GM18858 (cell line): ENCODE measurements around the gene CALD1.

ENCODE experiments used
- ATAC-seq: cut with Tn5 transposase; IDR thresholded peaks from one replicate; pipeline ENCODE4 v1.9.1; 2021; ENCODE audit not compliant: unreplicated experiment

CALD1 gene

DNA sequence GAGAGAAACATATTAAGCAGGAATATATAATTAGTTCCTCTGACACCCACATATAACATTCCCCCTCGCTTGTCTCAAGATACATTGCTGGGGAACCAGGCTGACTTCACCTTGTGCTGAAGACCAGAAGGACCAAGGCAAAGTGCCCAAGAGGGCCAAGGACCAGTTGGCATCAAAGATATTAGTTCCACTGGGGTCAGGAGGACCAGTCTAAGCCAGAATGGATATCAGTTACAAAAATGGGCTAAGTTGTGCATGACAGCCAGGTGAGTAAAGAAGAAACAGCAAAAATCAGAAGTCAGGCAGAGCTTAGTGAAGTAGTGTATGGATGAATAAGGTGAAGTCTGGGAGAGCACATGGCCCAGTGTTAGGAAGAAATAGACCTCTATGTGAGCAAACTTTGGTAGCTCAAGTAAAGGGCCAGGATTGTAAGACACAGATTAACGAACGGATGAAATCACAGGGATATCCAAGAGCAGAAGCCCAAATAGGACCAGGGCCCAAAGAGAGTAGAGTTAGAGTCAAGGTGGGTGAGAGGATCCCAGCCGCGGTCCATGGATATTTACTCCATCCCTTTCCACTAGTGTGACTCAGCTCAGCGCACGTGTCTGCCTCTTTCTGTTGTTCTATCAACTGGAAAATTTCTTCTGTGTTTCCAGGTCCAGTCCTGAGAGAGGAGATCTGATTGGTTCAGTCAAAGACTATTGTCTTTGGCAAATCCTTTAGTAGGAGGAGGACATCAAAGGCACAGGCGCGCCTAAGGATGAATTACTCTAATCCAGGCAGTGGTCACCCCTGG, 5.0 kb downstream of the CALD1 start:
- ATAC-seq = no peak

DNA sequence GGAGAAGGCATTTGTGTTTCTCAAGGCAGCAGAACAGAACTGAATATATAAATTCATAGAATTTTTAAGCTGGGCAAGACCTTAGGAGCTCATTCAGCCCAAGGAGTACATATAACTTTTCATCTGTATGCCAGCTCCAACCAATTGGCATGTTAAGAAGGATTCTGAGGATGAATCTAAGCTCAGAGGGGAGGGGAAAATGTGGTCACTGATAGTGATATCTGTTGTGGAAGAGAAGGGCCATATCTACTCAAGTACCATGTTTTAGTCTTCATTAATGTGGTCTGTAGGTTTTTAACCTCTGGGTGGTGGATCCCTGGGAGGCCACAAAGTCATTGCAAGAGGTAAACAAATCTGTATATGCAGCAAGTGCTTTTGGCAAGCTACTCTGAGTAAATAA, 6.4 kb downstream of the CALD1 start:
- no peak for ATAC-seq

GRCh38 chr7:134787064-134787463, 7.6 kb downstream of the CALD1 start:
- ATAC-seq = no peak

DNA sequence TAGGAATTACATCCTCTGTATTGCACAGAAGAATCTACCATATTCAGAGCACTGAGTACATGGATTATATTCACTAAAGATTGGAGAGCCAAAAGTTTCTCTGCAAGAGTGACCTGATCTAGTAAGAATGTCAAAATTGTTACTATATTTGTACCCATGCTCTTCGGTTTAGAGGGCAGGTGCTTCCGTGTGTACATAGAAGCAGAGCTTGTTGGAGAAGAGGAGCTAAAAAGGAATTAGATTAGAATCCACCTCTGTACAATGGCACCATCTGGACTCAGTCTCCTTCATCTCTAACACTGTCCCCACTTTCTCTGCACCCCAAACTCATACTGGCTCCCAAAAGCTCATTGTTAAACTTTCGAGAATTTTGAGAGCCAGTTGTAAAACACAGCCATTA, 8.3 kb downstream of the CALD1 start:
- no peak for ATAC-seq

- no peak for ATAC-seq
Measured at GRCh38 chr7:134788191-134788590, 8.8 kb downstream of the CALD1 start.

DNA sequence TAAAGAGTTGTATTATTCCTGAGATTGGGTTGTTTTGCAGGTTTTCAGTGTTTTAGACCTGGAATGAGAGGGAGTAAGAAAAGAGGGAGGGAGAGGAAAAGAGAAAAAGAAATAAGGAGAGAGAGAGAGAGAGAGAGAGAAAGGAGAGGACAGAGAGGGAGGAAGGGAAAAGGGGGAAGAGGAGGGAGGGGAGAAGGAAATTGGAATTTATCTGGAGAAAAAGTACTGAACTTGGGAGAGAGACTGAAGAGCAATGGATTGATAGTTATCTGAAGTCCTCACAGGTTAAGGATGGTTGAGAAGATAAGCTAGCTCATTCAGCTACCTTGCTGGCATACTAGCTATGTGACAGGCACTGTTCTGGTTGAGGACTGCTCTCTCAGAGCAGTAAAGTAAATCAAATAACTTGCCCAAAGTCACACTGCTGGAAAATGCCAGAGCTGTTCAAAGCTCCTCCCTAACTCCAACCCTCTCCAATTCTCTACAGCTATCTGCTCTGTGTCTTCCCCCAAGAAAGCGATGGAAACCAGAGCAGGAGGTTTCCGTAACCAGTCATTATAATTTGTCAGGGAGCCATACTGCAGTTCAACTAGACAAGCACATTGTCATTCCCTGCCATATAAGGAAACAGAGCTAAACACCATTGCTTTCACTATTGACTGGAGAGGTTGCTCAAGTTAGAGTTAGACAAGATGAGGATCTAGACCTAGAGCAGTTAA, 10.7 kb downstream of the CALD1 start:
- no peak for ATAC-seq

DNA sequence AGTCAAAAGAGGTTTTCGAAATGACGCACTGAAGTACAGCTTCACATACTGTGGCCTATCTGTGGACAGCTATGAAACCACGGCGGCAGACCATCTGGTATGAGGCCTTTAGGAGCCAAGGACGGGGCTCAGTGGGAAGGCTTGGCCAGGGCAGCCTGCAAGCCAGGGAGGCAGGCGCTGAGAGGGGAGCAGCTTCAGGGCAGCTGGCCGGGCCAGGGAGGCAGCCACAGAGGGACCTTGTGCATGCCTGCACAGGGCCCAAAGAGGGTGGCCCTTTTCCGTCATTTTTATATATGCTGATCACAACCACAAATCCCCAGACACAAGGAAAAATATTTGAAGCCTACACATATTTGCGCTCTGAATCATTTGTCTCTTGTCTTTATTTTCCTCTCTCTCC, 13.5 kb downstream of the CALD1 start:
- ATAC-seq = no peak

DNA sequence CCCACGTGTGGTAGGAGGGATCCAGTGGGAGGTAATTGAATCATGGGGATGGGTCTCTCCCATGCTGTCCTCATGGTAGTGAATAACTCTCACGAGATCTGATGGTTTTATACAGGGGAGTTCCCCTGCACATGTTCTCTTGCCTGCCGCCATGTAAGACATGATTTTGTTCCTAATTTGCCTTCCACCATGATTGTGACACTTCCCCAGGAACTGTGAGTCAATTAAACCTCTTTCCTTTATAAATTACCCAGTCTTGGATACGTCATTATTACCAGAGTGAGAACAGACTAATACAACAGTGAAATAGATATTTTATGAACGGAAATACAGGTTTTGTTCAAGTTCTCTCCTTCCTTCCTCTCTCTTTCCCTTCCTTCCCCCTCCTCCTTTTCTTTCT, 15.8 kb downstream of the CALD1 start:
- no peak for ATAC-seq

DNA sequence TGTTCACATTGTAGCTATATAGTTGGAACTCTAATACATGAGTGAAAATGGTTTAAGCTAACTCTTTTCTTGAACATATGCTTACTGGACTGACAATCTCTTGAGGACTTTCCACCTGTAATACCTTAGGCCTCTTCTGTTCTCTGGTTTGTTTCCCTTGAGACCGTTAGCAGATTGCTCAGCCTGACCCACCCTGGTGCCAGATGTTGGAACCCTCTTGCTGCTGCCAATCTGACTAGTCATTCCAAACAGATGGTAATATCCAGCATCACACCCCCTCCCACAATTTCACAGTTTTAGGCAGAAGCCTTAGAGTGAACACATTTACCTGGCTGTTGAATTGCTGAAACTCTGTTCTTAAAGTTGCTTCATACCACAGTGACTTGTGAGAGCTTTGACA, 18.7 kb downstream of the CALD1 start:
- ATAC-seq = no peak

DNA sequence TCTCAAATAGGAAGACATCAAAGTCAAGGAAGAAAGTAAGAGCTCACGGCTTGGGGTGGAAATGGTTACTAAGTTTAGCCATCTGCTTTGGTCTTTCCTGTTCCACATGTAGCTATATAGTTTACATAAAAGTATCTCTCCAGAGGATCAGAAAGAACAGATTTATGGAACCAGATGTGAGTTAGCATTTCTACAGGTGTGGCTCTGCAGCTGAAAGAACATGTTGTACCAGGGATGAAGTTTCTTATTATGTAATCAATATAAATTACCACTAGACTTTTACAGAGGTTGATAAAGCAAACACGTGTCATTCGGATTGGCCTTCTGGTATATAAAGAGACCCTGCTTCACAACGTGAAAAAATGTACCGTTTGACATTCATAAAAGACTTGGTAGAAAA, 19.9 kb downstream of the CALD1 start:
- no peak for ATAC-seq

- ATAC-seq = no peak
Measured at GRCh38 chr7:134802762-134803161, 23.3 kb downstream of the CALD1 start.

DNA sequence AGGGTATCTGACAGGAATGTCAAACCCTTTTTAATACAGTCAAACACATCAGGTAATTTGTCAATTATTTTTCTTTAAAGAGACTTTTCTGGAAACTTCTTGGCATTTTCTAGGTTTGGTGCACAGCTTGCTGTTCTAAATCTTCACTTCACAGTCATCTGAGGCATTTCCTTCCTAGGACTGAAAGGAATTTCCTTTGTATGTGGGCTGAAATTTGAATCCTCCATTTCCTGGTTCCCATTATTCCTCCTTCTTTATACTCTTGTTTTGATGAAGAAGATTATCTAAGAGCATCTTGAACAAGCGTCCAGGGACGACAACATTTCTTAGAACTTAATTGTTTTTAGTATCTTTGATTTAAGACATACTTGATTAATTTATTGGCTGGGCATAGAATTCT, 24.9 kb downstream of the CALD1 start:
- ATAC-seq = no peak

- no peak for ATAC-seq
Measured at GRCh38 chr7:134804854-134805253, 25.4 kb downstream of the CALD1 start.

- ATAC-seq = no peak
Measured at GRCh38 chr7:134806197-134806596, 26.8 kb downstream of the CALD1 start.

GRCh38 chr7:134809616-134810015, 30.2 kb downstream of the CALD1 start:
- ATAC-seq = no peak

DNA sequence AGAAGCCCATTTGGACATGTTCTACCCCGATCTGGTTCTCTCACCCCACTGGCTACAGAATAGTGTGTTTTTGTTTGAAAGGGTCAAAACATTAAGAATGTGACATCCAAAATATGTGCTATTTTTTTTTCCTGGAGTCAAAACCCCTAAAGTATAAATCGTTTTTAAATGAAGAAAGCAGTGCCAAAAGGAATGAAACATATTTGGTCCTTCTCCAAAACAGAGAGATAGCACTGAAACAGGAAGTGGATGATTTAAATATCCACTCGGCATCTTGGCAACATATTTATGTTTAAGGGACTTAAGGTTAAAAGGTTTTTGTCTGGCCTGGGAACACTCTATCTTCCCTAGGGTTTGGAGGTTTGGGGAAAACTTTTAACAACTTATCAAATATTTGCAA, 32.3 kb downstream of the CALD1 start:
- ATAC-seq = no peak

DNA sequence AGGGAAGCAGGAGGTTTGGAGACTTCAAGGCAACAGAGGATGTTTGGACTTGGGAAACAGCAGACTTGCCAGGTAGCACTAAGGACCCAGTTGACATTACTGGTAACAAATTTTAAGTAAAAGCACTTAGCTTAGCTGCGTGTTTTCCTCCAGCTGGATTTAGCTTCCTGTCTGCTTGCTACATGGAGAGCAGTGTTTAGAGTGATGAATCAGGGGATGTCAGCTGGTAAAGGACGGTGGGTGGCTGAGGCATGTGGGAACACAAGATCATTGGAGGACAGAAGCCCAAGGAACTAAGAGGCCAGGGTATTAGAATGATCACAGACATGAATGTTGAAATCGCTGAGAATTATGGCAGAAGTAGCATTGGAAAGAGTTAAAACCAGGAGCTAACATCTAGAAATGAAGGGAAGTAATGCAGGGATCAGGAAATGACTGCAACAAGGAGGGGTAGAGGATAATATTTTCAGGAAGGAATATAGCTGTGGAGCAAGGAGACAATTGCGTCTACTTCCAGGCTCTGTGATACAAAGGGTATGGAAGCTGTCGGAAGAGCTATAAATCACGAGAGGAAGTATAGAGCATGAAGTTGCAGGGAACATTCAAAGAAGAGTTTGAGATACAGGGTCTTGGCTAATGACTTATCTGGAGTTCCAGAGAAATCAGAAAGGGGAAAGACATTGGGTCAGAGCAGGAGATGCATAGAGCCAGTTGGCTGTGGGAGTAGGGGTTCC, 34.4 kb downstream of the CALD1 start:
- ATAC-seq = no peak

DNA sequence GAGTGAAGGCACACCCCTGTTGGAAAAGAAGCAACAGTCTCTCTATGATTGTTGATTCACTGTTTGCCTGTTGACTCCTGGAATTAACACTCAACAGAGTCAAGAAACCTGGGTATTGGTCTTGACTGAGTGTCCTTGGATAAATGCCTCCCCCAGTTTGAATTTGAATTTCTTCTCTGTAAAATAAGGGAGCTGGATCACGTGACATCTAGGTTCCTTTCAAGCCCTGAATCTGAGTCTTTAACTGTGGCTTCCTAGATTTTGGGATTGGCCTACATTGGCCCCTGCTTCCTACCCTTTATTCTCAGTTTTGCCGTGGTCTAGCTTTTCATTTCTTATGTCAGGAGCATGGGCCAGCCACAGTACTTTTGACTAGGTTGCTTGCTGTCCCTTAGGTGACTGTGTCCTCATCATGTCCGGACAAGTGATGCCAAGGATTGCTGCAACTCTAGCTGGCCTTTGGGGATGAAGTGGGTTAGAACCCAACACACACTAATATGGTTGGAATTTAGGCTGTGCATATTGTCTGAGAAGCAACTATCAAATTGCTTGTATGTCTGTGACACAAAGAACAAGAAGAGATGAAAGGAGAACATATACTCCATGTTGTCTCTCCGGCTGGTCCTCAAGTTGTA, 35.4 kb downstream of the CALD1 start:
- ATAC-seq = no peak

DNA sequence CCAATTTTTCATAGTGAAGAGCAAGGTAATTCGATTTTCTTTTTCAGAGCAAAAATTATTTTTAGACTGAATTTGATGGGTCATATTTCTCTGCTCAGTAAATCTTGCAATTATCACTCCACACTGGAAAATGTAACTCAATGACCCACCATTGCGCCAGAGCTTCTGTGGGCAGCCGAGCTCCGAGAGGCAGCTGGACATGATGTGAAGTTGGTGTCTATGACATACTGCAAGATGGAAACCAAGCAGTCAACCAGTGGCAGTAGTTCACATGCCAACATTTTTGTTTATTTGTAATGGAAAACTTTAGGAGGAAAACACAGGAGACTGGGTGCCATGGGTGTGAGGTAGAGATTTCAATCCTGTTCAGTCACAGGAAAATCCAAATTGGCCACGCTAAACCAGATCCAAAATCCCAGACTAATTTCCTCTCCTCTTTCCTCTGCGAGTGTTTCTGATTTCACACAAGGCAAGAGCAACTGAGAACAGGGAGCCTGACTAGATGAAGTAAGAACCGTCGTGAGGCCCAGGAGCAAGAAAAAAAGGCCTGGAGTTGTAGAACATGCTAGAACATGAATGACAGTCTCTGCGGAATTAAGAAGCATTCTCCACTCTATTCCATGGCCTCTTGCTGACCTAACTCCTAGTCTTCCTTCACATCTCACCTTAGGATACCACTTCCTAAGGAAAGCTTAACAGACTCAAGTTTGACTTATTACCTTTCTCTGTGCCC, 39.3 kb downstream of the CALD1 start:
- ATAC-seq = no peak

DNA sequence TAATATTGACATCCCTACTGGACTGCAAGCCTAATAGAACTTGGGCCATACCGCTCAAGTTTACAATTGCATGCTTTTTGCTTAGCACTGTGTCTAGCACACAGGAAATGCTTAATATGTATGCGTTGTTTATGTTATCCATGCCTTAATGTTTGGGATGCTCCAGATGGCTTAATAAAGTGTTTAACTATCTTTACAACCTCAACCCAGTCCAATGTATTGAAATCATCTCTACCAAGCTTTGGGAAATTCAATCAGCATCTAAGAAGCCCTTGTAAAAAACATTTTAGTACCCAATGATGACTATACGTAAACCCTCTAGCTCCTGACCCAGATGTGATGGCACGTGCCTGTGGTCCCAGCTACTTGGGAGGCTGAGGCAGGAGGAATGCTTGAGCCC, 40.0 kb downstream of the CALD1 start:
- no peak for ATAC-seq

DNA sequence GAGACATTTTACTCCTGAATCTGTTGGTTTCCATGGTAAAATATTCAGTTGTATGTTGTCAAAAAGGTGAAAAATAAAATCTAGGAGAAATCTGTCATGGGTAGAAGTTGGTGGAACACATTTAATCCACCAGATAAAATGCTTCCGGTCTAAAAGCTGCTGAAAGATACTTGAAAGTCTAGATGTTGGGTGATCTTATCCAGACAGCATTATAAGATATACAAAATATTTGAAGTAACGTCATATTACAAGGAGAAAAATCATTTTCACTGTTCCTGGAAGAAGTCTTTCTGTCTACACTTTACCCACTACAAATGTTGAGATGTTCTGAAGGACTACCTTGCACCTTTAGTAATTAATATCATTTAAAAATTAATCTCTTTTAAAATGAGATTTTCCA, 40.9 kb downstream of the CALD1 start:
- no peak for ATAC-seq
